Measurements from ENCODE around the gene FNBP1. TPM values are rescaled to one million over a fixed set of nuclear protein-coding genes. Genes with fewer than 3 reads are reported as not detected.
A peak's percentile ranks its signal among the peaks of the same experiment; 100 is the strongest.

The FNBP1 gene
- total RNA-seq, 1 donor from 2014 or later, result 80.4 TPM

DNA sequence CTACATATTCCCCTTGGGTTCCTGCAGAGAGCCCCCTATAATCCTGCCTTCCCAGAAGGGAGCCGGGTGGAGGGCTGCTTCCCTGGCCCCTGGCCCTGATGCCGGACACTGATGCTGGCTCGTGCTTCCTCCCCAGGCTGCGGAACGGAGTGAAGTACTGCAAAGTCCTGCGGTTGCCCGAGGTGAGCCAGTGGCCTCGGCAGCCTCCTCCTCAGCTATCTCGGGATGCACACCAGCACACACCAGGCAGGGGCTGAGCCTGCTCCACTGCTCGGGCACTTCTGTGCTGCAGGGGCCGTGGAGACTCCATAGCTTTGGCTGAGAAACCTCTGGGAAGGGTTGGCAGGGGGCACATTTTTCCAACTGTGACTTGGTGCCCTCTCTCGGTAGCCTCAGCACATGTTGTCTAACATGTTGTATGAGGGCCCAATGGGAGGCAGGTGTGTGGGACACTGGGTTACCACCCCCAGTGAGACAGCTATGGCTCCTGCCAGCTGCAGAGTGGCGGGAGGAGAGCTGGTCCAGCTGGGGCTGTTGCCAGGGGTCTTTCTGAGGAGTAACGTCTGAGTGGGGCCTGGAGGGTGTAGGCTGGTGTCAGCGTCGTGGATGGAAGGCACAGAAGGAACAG lies 169.3 kb downstream of the FNBP1 start:
- no peak for TF ChIP-seq CTCF (IDR thresholded peaks at IDR 0.05; ENCODE audit: partially characterized antibody, unreplicated experiment)

GRCh38 chr9:129871046-129871445 lies 171.9 kb downstream of the FNBP1 start:
- peak overlapping the region; percentile 6 for H3K4me3 Mint-ChIP-seq (ENCODE audit: unreplicated experiment)

More for the DNA sequence above, 169.3 kb downstream of the FNBP1 start:
- DNase-seq, result no peak
- H3K36me3 Mint-ChIP-seq (ENCODE audit: unreplicated experiment), result peaks cover 4% of the 10 kb centered on the region
- H3K4me3 Mint-ChIP-seq (ENCODE audit: unreplicated experiment), result peak overlapping the region; percentile 46
- peak overlapping the region; percentile 93 for H3K27ac Mint-ChIP-seq (ENCODE audit: unreplicated experiment)
- peaks cover 29% of the 10 kb centered on the region for H3K9me3 Mint-ChIP-seq (ENCODE audit: unreplicated experiment)
- H3K4me1 Mint-ChIP-seq (ENCODE audit: low read depth, unreplicated experiment), result peaks cover 20% of the 10 kb centered on the region
- H3K27me3 Mint-ChIP-seq (ENCODE audit: unreplicated experiment), result peaks cover 30% of the 10 kb centered on the region

GRCh38 chr9:129869585-129870501 lies 173.1 kb downstream of the FNBP1 start:
- Mint-ChIP-seq H3K27me3 (ENCODE audit: unreplicated experiment) (peaks cover 14% of the 10 kb centered on the region), H3K36me3 (ENCODE audit: unreplicated experiment) (peaks cover 4% of the 10 kb centered on the region), H3K4me1 (ENCODE audit: low read depth, unreplicated experiment) (peaks cover 15% of the 10 kb centered on the region), H3K9me3 (ENCODE audit: unreplicated experiment) (peaks cover 18% of the 10 kb centered on the region), H3K27ac (ENCODE audit: unreplicated experiment) (peak overlapping the region; percentile 28), H3K4me3 (ENCODE audit: unreplicated experiment) (peak overlapping the region; percentile 30)
- DNase-seq, result no peak
- TF ChIP-seq CTCF (IDR thresholded peaks at IDR 0.05; ENCODE audit: partially characterized antibody, unreplicated experiment), result no peak

More at GRCh38 chr9:129871046-129871445, 171.9 kb downstream of the FNBP1 start:
- TF ChIP-seq CTCF (IDR thresholded peaks at IDR 0.05; ENCODE audit: partially characterized antibody, unreplicated experiment), result no peak
- H3K36me3 Mint-ChIP-seq (ENCODE audit: unreplicated experiment), result peaks cover 4% of the 10 kb centered on the region
- no peak for DNase-seq
- peaks cover 19% of the 10 kb centered on the region for H3K4me1 Mint-ChIP-seq (ENCODE audit: low read depth, unreplicated experiment)
- H3K27ac Mint-ChIP-seq (ENCODE audit: unreplicated experiment), result no peak overlapping the region
- H3K9me3 Mint-ChIP-seq (ENCODE audit: unreplicated experiment), result peaks cover 26% of the 10 kb centered on the region
- peaks cover 22% of the 10 kb centered on the region for H3K27me3 Mint-ChIP-seq (ENCODE audit: unreplicated experiment)

GRCh38 chr9:129868872-129869486 lies 174.0 kb downstream of the FNBP1 start:
- TF ChIP-seq CTCF (IDR thresholded peaks at IDR 0.05; ENCODE audit: partially characterized antibody, unreplicated experiment), result no peak
- Mint-ChIP-seq H3K9me3 (ENCODE audit: unreplicated experiment) (peaks cover 15% of the 10 kb centered on the region), H3K36me3 (ENCODE audit: unreplicated experiment) (no peaks in the 10 kb centered on the region), H3K4me3 (ENCODE audit: unreplicated experiment) (no peak overlapping the region), H3K4me1 (ENCODE audit: low read depth, unreplicated experiment) (peaks cover 9% of the 10 kb centered on the region), H3K27ac (ENCODE audit: unreplicated experiment) (no peak overlapping the region), H3K27me3 (ENCODE audit: unreplicated experiment) (peaks cover 7% of the 10 kb centered on the region)
- no peak for DNase-seq

All from glutamatergic neuron (in vitro differentiated cells).